ENCODE measurements around the gene RAB11FIP4.

The RAB11FIP4 gene

GRCh38 chr17:31489295-31490018, 98.0 kb downstream of the RAB11FIP4 start:
- no peak for DNase-seq

DNA sequence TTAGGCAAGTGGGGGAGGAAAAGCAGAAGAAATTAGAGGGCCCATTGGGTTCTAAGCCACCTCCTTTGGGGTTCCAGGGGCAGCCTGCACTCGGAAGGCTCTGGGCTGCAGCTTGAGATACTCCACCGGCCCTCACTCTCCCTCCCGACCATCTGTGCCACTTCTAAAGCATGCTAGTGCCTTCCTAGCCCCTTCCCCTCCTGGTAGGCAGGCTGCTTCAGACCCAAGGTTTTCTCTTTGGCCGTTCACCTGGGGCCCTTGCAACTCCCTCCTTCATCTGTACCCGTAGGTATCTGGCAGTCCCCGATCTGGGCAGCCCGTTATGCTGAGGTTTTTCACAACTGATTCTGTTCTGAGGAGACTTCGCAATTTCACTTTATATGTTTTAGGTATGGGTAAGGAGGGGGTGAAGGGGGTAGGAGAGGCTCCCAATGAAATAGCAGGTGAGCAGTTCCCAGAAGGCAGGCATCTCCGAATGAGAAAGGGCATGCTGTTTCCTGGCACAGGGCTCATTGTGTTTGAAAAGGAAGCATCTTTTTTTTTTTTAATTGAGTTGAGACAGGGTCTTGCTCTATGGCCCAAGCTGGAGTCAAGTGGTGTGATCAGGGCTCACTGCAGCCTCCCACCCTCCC, 98.7 kb downstream of the RAB11FIP4 start:
- DNase-seq: peak; percentile 17

DNA sequence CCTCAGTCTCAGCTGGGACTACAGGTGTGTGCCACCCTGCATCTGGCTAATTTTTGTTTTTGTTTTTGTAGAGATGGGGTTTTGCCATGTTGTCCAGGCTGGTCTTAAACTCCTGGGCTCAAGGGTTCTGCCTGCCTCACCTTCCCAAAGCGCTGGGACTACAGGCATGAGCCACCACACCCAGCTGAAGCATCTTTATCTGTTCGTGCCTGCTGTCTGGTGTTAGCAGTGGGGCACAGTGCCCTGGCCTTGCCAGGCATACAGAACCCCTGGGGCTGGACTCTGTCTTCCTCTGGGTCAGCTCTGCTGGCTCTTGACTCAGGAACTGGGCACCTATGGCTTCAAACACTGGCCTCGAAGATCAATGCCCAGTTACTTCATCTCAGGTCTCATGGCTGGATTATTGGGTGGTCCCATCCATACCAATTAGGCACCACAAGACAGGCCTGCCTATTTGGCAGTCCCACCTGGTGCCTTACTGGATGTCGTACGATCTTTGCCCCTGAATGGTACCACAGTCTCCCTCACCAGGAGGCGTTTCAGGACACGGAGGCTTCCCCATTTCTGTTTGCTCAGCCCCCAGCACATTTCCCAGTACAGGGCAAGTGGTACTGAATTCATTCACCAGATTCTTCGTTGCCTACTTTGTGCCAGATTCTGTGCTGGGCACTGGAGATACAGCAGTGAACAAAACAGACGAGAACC, 99.3 kb downstream of the RAB11FIP4 start:
- no peak for DNase-seq

GRCh38 chr17:31491376-31492131, 100.1 kb downstream of the RAB11FIP4 start:
- no peak for DNase-seq

GRCh38 chr17:31492206-31492605, 100.7 kb downstream of the RAB11FIP4 start:
- DNase-seq: no peak

- no peak for DNase-seq
Observed at GRCh38 chr17:31492880-31493655, 101.6 kb downstream of the RAB11FIP4 start.

DNA sequence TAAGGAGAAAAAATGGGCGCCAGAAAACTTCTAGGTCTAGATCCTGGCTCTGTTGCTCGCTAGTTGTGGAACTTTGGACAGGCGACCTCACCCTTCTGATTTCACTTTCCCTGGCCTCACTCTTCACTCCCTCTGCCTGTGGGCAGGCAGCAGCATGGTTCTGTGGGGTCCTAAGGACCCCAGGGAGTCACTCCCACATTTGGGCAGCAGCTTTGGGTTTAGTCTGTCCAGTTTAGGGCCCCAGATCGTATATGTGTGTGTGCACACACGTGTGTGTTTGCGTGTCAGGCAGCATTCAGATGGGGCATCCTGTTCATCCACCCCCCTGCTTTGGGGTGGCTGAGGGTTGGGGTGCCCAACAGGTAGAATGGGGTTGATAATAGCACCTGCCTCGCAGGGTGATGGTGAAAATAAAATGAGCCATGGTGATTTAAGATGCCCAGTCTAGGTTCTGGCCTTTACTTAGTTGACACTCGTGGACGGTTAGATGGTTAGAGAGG, 102.2 kb downstream of the RAB11FIP4 start:
- no peak for DNase-seq

- DNase-seq: no peak
Observed at GRCh38 chr17:31494259-31495021, 103.0 kb downstream of the RAB11FIP4 start.

- peak; percentile 73 for DNase-seq
Observed at GRCh38 chr17:31495022-31495885, 103.8 kb downstream of the RAB11FIP4 start.

DNA sequence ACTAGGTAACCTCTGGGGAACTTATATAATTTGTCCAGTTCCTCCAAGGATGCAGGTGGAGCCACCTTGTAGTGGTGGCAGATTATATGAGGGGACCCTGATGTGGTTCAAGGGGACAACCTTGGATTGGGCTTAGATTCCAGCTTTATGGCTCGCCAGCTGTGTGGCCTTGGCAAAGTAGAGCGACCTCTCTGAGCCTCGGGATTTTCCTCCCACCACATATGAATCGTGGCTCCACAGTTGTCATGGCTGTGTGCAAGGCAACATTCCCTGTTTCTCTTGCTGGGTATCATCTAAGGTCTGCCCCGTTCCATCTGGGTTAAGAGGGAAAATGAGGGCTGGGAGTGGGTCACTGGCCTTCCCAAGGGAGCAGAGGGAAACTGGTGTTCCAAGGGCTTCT, 104.6 kb downstream of the RAB11FIP4 start:
- no peak for DNase-seq

DNA sequence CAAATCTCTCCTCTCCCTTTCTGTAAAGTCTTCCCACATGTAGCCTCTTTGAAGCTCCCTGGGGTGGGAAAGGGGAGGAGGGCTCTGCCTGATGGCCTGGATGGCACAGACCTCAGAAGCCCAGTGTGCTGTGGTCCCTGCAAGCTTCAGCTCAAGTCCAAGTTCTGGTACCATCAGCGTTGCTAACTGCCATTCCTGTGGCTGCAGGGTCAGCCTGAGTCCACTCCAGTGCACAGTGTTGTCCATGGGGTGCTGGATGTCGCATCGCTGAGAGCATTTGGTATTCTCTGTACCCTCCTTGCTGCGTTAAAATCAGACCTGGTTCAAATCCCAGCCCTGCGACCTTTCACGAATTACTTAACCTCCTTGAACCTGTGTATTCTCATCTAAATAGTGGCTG, 105.1 kb downstream of the RAB11FIP4 start:
- no peak for DNase-seq

DNA sequence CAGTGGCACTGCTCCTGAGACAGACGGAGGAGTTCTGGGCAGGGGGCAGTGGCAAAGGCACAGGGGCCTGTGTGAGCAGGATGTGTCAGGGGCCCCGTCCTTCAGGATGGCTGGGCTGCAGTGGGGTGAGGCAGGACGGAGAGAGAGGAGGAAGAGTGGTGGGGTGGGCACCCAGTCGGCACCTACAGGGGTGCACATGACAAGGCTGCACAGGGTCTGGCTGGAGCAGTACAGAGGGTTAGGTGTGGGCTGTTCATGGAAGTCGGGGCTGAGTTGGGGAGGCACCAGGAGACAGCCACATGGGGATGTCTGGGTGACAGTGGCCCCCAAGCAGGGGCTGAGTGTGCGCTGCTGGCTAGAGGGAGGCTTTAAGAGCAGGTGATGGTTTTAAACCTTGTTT, 106.0 kb downstream of the RAB11FIP4 start:
- DNase-seq: no peak

- no peak for DNase-seq
Observed at GRCh38 chr17:31497994-31498826, 106.7 kb downstream of the RAB11FIP4 start.

DNA sequence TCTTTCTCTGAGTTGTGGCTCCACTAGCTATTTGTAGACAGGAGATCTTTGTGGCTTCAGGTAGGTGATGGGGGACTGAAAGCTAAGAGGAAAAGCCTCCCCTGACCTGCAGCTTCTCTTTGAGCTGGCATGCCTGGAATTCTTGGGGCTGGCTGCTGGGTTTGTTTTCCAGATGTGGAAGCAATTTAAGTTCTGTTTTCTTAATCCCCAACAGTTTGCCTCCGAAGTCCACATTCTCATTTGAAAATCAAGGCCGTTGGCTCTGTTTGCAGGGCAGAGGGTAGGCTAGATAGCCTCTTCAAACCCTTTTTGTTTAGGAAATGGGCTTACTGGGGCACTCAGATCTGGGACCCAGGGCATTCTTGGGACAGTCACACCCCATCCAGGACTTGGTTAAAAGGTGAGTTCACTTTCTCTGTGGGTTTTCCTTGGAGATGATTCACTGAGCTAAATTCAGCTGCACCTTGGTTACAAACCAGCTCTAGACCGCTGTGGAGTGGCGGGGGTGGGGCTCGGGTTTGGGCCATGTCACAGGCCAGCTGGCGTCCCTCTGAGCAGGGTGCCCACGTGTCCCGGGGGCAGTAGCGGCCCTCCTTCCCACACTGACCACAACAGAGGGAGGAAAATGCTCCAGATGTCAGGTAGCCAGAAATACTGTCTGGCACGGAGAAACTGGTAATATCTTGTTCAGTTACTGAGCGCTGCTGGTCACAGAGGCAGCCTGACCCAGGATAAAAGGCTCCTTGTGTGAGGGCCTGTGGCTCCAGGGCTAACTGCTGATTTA, 108.5 kb downstream of the RAB11FIP4 start:
- DNase-seq: peak; percentile 15

- DNase-seq: no peak
Observed at GRCh38 chr17:31506517-31506916, 115.0 kb downstream of the RAB11FIP4 start.

GRCh38 chr17:31508288-31509094, 117.0 kb downstream of the RAB11FIP4 start:
- no peak for DNase-seq

DNA sequence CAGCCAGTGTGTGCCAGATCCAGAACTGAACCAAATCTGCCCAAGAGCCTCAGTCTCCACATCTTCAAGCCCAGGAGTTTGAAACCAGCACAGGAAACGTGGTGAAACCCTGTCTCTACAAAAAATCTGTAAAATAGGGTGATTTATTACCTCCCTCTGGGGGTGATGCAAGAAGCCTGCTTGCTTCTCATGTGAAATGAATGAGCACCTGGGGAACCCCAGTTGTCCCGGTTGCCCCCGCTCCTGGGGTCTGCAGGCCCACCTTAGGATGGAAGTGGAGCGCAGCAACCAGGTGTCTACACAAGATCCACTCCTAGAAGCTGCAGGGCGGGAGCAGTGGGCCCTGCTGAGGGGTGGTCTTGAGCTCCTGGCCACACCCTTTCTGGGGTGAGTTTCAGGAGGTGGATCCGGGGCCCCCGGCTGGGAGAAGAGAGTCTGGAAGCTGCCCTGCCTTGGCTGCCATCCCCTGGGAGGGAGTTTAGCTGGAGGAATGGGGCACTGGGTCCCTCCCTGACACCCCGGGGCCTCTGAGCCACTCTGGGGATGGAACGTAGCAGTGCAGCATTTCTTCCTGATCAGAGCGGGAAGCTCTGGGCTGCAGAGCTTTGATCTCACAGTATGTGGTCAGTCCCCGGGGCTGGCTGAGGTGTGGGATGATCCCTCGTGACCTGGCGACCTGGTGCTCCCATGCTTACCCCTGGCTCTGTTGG, 117.8 kb downstream of the RAB11FIP4 start:
- DNase-seq: no peak

Measured in NCI-H524 treated with DMSO at 0.1 percent for 48 hours (cell line).